Chondrocyte (in vitro differentiated cells): ENCODE measurements around the gene MGST3. TPM values are rescaled to one million over a fixed set of nuclear protein-coding genes. Genes with fewer than 3 reads are reported as not detected.
"Not testable (repeated sequence)": the region's sequence is repeated elsewhere in the genome, so short reads cannot be mapped to it uniquely, and the experiment has no call there.

Experiments
- DNase-seq: peaks from one replicate; pipeline ENCODE4 v3.0.0; 2021; ENCODE audit warnings: mixed read lengths, low spot score
- H3K27ac Mint-ChIP-seq: one replicate; pipeline ENCODE4 v1.8.0; 2021; ENCODE audit warnings: mild to moderate bottlenecking, moderate library complexity, mixed read lengths; ENCODE audit not compliant: unreplicated experiment
- H3K27me3 Mint-ChIP-seq: 2 replicates; pipeline ENCODE4 v1.8.0; 2021; ENCODE audit warnings: low read depth, mixed read lengths
- H3K36me3 Mint-ChIP-seq: 2 replicates; pipeline ENCODE4 v1.8.0; 2021; ENCODE audit warnings: low read depth, mixed read lengths
- H3K4me1 Mint-ChIP-seq: 2 replicates; pipeline ENCODE4 v1.8.0; 2021; ENCODE audit warnings: low read depth, mild to moderate bottlenecking, mixed read lengths
- H3K4me3 Mint-ChIP-seq: one replicate; pipeline ENCODE4 v1.8.0; 2021; ENCODE audit warnings: mild to moderate bottlenecking, moderate library complexity, mixed read lengths; ENCODE audit not compliant: unreplicated experiment
- H3K9me3 Mint-ChIP-seq: 2 replicates; pipeline ENCODE4 v1.8.0; 2021; ENCODE audit warnings: low read depth, mixed read lengths
- CTCF ChIP-seq: fragments of 200-600 bp; sonication (generic); IDR thresholded peaks from 2 replicates; pipeline ENCODE4 v1.5.0; 2021; ENCODE audit warnings: antibody characterized with exemption, mild to moderate bottlenecking, moderate library complexity
- total RNA-seq: library from RNA; stranded (reverse); gene quantifications from 3 replicates; pipeline ENCODE4 v1.2.1, GENCODE V29; 2021

Gene MGST3
- total RNA-seq, 1 donor from 2014 or later: 165 TPM

DNA sequence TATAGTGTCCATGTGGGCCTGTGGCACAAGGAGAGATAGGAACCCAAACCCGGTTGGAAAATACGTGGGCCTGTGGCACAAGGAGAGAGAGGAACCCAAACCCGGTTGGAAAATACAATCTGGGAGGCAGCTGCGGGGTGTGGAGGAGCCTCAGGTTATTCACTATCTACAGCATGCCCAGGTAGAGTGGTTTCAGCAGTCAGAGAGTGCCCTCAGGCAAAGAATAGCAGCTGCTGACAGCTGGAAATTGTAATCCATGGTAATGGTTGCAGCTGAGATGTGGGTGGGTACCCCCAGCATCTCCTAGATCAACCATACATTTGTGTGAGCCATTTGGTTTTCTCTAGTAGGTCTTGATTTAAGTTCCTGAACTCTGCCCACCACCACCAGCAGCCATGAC lies 25.8 kb upstream of the MGST3 start:
- H3K4me3 Mint-ChIP-seq: no peak overlapping the region
- no peak for TF ChIP-seq CTCF
- no peaks in the 10 kb centered on the region for H3K9me3 Mint-ChIP-seq
- no peak for DNase-seq
- H3K36me3 Mint-ChIP-seq: no peaks in the 10 kb centered on the region
- peaks cover 5% of the 10 kb centered on the region for H3K4me1 Mint-ChIP-seq
- peaks cover 15% of the 10 kb centered on the region for H3K27me3 Mint-ChIP-seq
- H3K27ac Mint-ChIP-seq: no peak overlapping the region

DNA sequence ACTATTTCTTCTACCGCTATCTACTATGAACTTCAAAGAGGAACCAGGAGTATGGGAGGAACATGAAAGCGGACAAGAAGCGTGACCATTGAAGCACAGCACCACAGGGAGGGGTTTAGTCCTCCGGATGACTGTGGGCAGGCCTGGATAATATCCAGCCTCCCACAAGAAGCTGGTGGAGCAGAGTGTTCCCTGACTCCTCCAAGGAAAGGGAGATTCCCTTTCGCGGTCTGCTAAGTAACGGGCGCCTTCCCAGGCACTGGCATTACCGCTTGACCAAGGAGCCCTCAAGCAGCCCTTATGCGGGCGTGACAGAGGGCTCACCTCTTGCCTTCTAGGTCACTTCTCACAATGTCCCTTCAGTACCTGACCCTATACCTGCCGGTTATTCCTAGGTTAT lies 24.4 kb upstream of the MGST3 start:
- H3K4me3 Mint-ChIP-seq, H3K9me3 Mint-ChIP-seq, H3K27ac Mint-ChIP-seq, H3K36me3 Mint-ChIP-seq, DNase-seq, H3K4me1 Mint-ChIP-seq: not testable (repeated sequence)
- H3K27me3 Mint-ChIP-seq: peaks cover 24% of the 10 kb centered on the region

GRCh38 chr1:165610866-165611265 lies 20.2 kb upstream of the MGST3 start:
- no peak for TF ChIP-seq CTCF
- Mint-ChIP-seq H3K4me3 (no peak overlapping the region), H3K27ac (no peak overlapping the region), H3K4me1 (no peaks in the 10 kb centered on the region), H3K9me3 (peaks cover 4% of the 10 kb centered on the region), H3K36me3 (peaks cover 2% of the 10 kb centered on the region), H3K27me3 (peaks cover 32% of the 10 kb centered on the region)
- no peak for DNase-seq

- peaks cover 2% of the 10 kb centered on the region for H3K36me3 Mint-ChIP-seq
These were observed 19.0 kb upstream of the MGST3 start for GRCh38 chr1:165612062-165612461.

GRCh38 chr1:165616054-165616612 lies 14.9 kb upstream of the MGST3 start:
- Mint-ChIP-seq H3K27me3 (peaks cover 44% of the 10 kb centered on the region), H3K9me3 (peaks cover 7% of the 10 kb centered on the region), H3K4me1 (no peaks in the 10 kb centered on the region), H3K36me3 (peaks cover 2% of the 10 kb centered on the region), H3K4me3 (no peak overlapping the region), H3K27ac (no peak overlapping the region)
- TF ChIP-seq CTCF: no peak
- DNase-seq: no peak

More at GRCh38 chr1:165612062-165612461, 19.0 kb upstream of the MGST3 start:
- Mint-ChIP-seq H3K27ac (no peak overlapping the region), H3K9me3 (peaks cover 4% of the 10 kb centered on the region), H3K27me3 (peaks cover 32% of the 10 kb centered on the region), H3K4me1 (no peaks in the 10 kb centered on the region), H3K4me3 (no peak overlapping the region)
- DNase-seq: no peak
- no peak for TF ChIP-seq CTCF

DNA sequence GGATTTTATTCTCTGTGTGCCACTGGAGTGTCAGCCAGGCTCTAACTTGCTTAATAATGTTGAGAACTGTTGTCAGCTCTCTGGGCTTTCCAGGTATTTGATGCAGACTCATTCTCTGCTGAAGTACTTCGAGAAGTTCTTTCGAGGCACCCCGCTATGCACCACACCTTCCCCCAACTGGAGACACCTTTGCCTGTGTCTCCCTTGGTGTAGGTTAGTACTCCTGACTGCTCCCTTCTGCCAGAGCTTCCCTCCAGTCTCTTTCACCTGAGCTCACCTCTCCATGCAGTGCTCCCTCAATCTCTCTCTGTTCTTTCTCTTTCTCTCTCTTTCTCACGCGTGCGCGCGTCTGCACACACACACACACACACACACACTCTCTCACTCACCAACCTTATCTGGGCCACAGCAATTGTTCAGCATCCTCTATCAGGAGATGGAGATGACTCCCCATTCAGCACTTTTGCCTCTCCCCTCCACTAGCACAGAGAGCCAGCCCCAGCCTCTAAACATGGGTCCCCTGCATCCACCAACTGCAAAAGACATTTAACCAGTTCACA lies 14.0 kb upstream of the MGST3 start:
- H3K4me3 Mint-ChIP-seq: no peak overlapping the region
- peaks cover 7% of the 10 kb centered on the region for H3K9me3 Mint-ChIP-seq

More for the DNA sequence above, 14.0 kb upstream of the MGST3 start:
- Mint-ChIP-seq H3K27ac (no peak overlapping the region), H3K27me3 (peaks cover 41% of the 10 kb centered on the region), H3K4me1 (no peaks in the 10 kb centered on the region), H3K36me3 (peaks cover 2% of the 10 kb centered on the region)
- DNase-seq: no peak
- TF ChIP-seq CTCF: no peak
